GM12801 (cell line): Measurements from ENCODE around the gene SRSF12.

Source experiments
- TF ChIP-seq, protein P1 (sequence below): IDR thresholded peaks from one replicate; pipeline ENCODE4 v1.5.1; 2011; ENCODE audit warnings: control low read depth; ENCODE audit not compliant: insufficient read length; ENCODE audit errors: extremely low read depth

Gene SRSF12

DNA sequence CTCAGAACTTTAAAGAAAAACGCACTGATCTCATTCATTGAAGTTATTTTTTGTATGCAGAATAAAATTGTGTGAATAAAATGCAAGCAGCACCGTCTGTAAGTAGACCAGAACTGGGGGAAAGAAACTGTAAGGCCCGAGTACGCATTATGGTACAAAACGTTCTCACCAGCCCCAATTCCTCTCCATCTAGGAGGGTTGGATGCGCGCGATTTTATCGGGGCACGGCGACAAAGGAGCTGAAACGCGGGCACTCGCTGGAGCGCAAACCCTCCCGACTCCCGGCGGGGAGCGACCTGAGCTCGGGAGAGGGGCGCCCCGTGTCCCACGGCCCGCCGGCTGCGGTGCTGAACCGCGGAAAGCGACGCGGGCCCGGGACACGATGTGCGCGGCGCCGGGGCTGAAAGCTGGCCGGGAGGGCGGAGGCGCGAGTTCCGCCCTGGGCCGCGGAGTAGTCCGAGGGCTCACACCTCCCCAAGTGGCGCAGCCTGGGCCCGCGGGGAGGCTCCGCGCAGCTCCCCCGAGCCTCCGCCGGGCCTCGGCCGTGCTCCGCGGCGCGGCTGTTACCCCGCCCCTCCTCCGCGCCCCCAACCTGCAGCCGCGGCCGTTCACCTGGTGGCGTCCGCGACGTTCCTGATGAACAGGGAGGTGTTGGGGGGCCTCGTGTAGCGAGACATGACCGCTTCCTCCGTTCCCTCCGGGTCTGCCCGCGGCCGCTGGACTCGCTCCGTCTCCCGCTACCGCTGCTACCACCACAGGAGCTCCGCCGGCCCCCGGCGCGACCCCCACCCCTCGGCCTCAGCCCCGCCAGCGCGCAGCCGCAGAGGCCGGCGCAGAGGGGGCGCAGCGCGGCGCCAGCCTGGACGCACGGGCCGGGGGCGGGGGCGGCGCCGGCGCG lies at the start of gene SRSF12:
Gene SRSF12 (minus strand): TSS at position 861 of the 898 bp plus-strand sequence. CDS start 184 bp downstream, at position 677.
- TF ChIP-seq, protein P1, sequence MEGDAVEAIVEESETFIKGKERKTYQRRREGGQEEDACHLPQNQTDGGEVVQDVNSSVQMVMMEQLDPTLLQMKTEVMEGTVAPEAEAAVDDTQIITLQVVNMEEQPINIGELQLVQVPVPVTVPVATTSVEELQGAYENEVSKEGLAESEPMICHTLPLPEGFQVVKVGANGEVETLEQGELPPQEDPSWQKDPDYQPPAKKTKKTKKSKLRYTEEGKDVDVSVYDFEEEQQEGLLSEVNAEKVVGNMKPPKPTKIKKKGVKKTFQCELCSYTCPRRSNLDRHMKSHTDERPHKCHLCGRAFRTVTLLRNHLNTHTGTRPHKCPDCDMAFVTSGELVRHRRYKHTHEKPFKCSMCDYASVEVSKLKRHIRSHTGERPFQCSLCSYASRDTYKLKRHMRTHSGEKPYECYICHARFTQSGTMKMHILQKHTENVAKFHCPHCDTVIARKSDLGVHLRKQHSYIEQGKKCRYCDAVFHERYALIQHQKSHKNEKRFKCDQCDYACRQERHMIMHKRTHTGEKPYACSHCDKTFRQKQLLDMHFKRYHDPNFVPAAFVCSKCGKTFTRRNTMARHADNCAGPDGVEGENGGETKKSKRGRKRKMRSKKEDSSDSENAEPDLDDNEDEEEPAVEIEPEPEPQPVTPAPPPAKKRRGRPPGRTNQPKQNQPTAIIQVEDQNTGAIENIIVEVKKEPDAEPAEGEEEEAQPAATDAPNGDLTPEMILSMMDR, result no peak

DNA sequence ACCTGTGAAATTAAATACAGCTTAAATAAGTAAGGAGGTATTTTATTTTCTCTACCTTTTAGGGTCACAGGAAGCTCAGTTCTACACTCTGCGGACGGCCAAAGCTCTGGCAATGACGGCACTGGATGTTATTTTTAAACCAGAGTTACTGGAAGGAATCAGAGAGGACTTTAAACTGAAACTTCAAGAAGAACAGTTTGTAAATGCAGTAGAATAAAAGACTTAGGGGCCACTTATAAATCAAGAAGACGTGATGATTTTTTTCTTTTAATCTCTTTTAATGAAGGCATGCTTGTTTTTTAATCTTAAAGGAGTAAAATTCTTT lies 44.1 kb upstream of the SRSF12 start:
- TF ChIP-seq, protein P1, result no peak

DNA sequence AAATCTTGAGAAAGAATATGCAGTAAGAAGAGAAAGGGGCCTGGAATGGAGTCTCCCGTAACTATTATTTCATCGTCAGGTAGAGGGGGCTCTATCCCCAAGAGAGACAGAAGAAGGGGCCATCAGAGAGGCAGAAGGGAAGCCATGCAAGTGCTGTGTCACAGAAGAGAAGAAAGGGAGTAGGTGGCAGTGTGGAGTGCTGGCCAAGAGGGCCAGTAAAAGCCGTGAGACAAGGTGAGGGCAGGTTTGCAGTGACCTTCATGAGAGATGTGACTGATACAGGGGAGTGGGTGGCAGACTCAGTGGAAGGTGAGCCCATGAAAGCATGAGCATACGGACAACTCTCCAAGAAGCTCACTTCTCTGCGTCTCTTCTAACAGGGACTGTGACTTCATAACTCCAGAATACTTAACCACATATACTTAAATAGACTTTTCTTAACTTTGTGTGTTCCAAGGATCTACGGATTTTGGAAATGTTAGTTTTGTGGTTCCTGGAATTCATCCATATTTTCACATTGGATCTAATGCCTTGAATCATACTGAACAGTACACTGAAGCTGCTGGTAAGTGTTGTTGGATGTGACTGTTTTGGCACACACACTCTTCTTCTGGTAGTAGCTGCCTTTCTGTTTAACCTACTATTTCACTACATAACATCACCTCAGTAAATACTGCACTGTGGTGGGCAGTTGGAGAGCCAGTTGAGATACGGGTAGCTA lies 43.6 kb upstream of the SRSF12 start:
- TF ChIP-seq, protein P1, result no peak

DNA sequence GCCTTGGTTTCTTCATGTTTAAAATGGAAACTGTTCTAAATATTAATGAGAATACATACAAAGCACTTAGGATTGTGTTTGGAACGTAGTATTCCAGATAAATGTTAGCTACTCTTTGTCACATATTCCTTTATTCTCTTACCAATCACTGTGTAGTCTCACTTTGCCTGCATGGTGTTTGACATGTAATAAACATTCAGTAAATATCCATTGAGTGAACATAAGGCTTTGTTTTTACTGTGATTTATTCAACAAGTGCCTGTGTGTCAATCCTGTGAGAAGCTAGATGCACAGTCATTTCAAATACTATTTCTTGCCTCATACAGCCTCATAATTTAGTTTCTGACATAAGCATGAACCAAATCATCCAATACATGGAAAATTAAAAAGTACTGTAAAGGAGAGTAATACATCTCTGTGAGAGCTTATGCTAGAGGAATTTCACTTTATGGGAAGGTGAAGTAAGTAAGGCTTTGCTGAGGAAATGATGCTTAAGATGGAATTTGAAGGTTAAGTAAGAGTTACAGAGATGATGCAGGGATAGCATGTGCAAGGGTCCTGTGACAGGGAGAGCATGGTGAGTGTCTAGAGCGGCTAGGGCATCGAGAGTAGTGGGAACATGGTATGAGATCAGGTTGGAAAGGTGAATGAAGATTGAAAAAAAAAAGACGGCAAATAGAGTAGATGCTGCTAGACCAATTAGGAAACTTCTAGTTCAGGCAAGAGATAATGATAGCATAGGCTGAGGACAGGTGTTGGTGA lies 42.6 kb upstream of the SRSF12 start:
- TF ChIP-seq, protein P1, result no peak

DNA sequence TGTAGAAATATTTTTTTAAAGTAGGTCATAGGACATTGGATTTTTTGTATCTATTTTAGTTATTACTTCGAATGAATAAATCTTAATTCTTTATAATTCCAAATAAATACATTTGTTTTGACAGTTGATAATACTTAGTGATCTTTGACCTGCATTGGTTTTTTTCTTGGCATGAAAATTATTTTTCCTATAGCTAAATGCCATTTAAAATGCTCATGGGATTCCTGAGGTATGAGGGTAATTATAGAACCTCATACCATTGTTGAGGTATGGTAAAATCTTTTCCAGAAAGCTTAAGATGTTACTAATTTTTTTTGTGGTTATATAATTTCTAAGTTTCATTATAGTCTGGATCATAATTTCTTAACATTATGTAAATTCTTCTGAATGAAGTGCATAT lies 36.3 kb upstream of the SRSF12 start:
- TF ChIP-seq, protein P1, result no peak

DNA sequence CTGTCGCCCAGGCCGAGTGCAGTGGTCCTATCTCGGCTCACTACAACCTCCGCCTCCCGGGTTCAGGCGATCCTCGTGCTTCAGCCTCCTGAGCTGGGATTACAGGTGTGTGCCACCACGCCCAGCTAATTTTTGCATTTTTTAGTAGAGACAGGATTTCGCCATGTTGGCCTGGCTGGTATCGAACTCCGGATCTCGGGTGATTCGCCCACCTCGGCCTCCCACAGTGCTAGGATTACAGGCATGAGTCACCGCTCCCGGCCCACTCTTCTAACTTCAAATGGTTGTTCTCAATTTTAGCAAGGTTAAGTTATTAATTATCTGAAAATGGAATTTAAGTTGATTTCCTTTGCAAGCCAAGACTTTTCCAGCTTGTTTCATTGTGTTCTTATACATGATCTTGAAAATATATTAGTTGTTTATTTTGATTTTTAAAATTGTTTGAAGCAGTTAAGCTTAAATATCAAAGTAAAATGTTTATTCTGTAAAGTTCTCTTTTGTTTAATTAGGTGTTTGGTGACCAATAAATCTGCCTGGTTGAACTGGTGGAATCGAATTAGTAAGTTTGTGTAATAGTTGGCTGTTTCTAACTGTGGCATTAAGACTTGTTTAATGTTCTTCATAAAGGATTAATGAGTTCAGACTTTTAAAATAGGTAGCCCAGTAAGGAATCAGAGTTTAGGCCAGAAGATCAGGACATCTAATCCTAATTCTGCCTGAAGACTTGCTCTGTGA lies 30.3 kb upstream of the SRSF12 start:
- TF ChIP-seq, protein P1, result no peak
